Activated naive CD4-positive, alpha-beta T cell treated with anti-CD3 and anti-CD28 coated beads, Interleukin-2, amount 50 U/mL, for 24 hours (primary cell): ENCODE data around the gene DPP10.

Experiments used
- H3K27ac Mint-ChIP-seq: one replicate; pipeline ENCODE4 v1.8.0; 2021; ENCODE audit warnings: mild to moderate bottlenecking, mixed read lengths
- H3K27me3 Mint-ChIP-seq: one replicate; pipeline ENCODE4 v1.8.0; 2021; ENCODE audit warnings: mixed read lengths
- H3K36me3 Mint-ChIP-seq: one replicate; pipeline ENCODE4 v1.8.0; 2021; ENCODE audit warnings: mixed read lengths
- H3K4me1 Mint-ChIP-seq: one replicate; pipeline ENCODE4 v1.8.0; 2021; ENCODE audit warnings: mixed read lengths
- H3K4me3 Mint-ChIP-seq: one replicate; pipeline ENCODE4 v1.8.0; 2021; ENCODE audit warnings: mild to moderate bottlenecking, mixed read lengths
- H3K9me3 Mint-ChIP-seq: one replicate; pipeline ENCODE4 v1.8.0; 2021; ENCODE audit warnings: mixed read lengths

Gene DPP10

DNA sequence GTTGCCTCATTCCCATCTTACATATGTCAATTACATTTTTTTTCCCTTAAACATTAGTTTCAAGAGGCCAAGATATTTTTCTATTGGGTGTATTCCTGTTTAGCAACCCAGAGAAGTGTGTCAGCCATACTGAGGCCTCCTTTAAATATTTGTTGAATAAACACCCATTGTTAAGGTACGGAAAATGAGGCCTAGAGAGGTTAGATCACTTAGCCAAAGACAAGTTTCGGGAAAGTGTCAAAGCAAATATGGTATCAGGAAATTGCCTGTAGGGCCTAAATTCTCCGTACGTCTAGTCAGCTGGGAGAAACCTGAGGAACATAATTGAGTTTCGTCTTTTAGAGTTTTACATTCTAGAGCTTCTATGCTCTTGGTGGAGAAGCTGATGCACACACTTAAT is 1138.3 kb downstream of the DPP10 start:
- Mint-ChIP-seq H3K36me3 (no peaks in the 10 kb centered on the region), H3K27me3 (no peaks in the 10 kb centered on the region), H3K4me3 (no peak overlapping the region), H3K4me1 (no peaks in the 10 kb centered on the region), H3K9me3 (peaks cover 6% of the 10 kb centered on the region), H3K27ac (no peak overlapping the region)

DNA sequence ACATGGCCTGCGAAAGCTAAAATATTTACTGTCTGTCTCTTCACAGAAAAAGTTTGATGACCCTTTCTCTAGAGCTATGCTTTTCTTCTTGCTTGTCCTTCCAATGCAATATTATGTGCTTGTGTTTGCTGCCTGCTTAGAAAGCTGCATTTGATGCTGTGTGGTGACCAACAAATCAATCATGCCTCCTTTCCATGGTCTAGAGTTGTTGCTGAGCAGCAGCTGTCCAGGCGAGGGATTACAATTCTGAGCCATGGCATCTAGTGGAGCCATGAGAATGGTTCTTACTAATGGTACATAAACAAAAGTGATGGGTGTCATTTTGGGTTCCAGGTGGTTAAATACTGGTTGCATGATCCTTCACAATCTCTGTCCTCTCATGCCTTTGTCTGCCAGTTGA is 1142.1 kb downstream of the DPP10 start:
- Mint-ChIP-seq H3K36me3 (no peaks in the 10 kb centered on the region), H3K4me1 (no peaks in the 10 kb centered on the region), H3K9me3 (peaks cover 6% of the 10 kb centered on the region), H3K27ac (no peak overlapping the region), H3K27me3 (no peaks in the 10 kb centered on the region), H3K4me3 (no peak overlapping the region)

DNA sequence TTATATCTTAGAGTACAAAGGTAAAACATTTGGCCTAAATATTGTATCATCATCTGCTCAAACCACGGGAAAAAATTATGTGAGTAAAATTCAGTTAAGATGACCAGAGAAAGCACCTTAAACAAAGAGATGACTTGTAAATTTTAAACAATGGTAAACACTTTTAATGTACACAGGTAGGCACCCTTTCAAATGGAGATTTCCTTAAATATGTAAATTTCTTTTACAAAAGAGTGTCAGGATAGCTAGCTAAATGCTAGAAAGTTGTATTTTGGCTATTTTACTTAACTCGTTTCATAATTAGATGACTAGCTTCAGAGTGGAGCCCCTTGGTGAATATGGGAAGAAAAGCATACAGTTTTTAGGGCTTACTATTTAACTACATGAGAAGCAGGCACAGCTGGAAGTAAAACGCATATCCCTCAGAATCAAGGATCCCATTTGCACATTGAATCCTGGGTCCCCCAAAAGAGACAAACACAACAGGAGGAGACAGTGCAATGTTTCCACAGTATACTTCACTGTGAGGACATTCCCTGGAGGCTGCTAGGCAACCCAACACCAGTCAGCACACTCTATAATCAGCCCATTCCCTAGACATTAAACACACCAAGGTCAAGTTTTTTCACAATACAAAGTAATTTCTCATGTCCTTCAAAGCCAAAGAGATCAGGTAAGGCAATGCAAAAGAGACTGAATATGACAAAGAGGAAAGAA is 1154.4 kb downstream of the DPP10 start:
- Mint-ChIP-seq H3K36me3 (no peaks in the 10 kb centered on the region), H3K27ac (no peak overlapping the region), H3K4me3 (no peak overlapping the region)

DNA sequence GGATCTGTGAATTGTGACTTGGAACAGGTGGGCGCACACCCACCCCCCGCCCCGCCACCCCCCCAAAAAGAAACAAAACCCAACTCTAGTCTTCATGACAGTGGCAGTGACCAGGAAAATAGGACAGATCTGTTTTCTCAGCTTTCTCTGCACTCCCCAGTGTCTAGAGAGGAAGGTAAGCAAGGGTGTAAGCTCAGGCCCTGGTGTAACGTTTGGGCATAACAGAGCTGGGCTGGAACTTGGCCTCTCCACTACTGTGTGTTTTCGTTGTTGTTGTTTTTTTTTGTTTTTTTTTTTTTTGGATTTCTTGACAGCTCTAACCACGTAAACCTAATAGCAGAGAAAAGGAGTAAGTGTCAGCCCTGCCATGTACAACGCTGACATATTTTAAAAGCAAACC is 1160.8 kb downstream of the DPP10 start:
- Mint-ChIP-seq H3K36me3 (no peaks in the 10 kb centered on the region), H3K4me1 (no peaks in the 10 kb centered on the region)

More for the DNA sequence above, 1154.4 kb downstream of the DPP10 start:
- Mint-ChIP-seq H3K4me1 (no peaks in the 10 kb centered on the region), H3K27me3 (no peaks in the 10 kb centered on the region), H3K9me3 (peaks cover 4% of the 10 kb centered on the region)

DNA sequence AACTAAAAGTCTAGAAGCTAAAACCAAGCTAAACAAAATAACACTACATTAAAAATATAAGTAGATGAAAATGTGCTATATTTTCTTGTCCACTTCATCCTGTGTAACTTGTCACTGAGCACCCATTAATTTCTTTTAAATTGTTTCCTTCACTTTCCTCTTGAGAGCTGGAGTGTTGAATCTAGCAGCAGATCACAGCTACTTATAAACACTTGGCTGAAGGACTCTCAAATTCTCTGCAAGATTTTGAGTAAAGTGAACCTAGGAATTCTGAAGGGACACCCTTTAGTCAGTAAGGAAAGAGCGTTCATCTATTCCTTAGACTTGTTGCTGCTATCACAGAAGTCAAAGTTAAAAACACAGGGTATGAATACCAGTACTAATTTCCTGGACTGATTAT is 1163.9 kb downstream of the DPP10 start:
- H3K9me3 Mint-ChIP-seq: peaks cover 11% of the 10 kb centered on the region
- H3K4me3 Mint-ChIP-seq: no peak overlapping the region
- no peaks in the 10 kb centered on the region for H3K4me1 Mint-ChIP-seq
- H3K36me3 Mint-ChIP-seq: no peaks in the 10 kb centered on the region
- no peak overlapping the region for H3K27ac Mint-ChIP-seq
- H3K27me3 Mint-ChIP-seq: no peaks in the 10 kb centered on the region

More for the DNA sequence above, 1160.8 kb downstream of the DPP10 start:
- Mint-ChIP-seq H3K27ac (no peak overlapping the region), H3K4me3 (no peak overlapping the region), H3K9me3 (peaks cover under 1% of the 10 kb centered on the region), H3K27me3 (no peaks in the 10 kb centered on the region)

DNA sequence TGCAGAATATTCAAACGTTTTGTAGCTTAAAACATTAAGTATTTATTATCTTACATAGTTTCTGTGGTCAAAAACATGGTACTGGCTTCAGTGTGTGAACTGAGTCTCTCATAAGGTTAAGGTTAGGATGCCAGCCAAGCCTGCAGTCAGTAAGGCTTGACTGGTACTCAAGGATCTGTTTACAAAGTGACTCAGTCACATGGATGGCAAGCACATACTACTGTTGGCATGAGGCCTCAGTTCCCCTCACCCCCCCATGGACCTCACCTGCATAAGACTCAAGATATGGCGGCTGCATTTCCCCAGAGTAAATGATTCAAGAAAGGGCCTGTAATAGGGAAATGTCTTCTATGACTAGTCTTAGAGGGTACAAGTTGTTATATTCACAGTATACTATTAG is 1167.5 kb downstream of the DPP10 start:
- no peaks in the 10 kb centered on the region for H3K4me1 Mint-ChIP-seq
- no peak overlapping the region for H3K4me3 Mint-ChIP-seq
- H3K27ac Mint-ChIP-seq: no peak overlapping the region
- no peaks in the 10 kb centered on the region for H3K36me3 Mint-ChIP-seq
- no peaks in the 10 kb centered on the region for H3K27me3 Mint-ChIP-seq
- peaks cover 16% of the 10 kb centered on the region for H3K9me3 Mint-ChIP-seq

DNA sequence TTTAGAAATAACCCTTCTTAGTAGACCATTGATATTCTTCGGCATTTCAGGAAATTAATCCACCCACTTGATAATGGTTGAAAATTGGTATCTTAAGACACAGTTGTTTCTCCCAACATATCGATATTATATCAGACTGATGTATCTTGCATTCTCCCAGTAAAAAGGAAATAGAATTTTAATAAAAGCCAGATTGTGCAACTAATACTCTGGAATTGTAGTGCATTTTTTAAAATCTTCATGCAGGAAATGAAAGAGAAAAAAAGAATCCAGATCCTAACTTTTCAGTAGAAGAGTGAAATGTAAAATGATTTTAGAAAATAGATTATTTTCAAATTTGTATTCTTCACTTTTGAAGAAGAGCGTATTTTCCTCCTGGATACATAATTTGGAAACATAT is 1168.4 kb downstream of the DPP10 start:
- Mint-ChIP-seq H3K4me1 (no peaks in the 10 kb centered on the region), H3K4me3 (no peak overlapping the region), H3K27ac (no peak overlapping the region), H3K36me3 (no peaks in the 10 kb centered on the region), H3K27me3 (no peaks in the 10 kb centered on the region), H3K9me3 (peaks cover 16% of the 10 kb centered on the region)

DNA sequence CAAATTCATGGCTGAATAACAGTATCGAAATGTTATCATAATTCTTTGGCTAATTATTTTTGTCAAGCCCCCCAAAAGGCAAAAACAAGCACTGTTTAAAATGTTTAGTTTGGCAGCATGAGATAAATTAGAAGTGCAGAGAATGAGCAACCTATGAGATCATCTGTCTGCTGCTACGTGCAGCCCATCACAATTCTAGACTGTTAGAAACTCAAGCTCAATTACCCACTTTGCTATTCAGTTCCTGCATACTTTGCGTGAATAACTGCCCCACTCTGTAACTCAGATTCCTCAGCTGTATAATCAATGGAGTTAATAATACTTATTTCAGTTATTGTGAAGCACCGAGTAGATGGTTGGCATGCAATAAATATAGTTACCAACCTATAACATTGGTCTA is 1181.9 kb downstream of the DPP10 start:
- no peak overlapping the region for H3K27ac Mint-ChIP-seq
- H3K4me3 Mint-ChIP-seq: no peak overlapping the region
- no peaks in the 10 kb centered on the region for H3K36me3 Mint-ChIP-seq
- no peaks in the 10 kb centered on the region for H3K27me3 Mint-ChIP-seq
- no peaks in the 10 kb centered on the region for H3K4me1 Mint-ChIP-seq
- no peaks in the 10 kb centered on the region for H3K9me3 Mint-ChIP-seq

DNA sequence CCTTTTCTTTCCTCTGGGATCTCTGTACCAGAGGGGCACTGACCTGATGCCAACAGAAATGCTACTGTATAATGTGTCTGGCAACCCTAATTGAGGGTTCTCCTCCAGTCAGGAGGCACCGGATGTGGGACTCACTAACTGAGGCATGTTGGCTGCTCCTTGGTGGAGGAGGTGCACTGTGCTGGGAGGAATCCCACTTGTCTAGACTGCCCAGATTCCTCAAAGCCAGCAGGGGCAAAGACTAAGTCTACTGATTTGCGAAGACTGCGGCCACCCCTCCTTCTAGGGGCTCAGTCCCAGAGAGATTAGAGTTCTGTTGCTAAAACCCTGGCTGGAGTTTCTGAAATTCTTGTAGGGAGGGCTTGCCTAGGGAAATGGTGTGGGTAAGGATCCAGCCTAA is 1192.1 kb downstream of the DPP10 start:
- Mint-ChIP-seq H3K9me3 (peaks cover 13% of the 10 kb centered on the region), H3K36me3 (no peaks in the 10 kb centered on the region), H3K4me1 (no peaks in the 10 kb centered on the region), H3K27me3 (no peaks in the 10 kb centered on the region), H3K27ac (no peak overlapping the region), H3K4me3 (no peak overlapping the region)

DNA sequence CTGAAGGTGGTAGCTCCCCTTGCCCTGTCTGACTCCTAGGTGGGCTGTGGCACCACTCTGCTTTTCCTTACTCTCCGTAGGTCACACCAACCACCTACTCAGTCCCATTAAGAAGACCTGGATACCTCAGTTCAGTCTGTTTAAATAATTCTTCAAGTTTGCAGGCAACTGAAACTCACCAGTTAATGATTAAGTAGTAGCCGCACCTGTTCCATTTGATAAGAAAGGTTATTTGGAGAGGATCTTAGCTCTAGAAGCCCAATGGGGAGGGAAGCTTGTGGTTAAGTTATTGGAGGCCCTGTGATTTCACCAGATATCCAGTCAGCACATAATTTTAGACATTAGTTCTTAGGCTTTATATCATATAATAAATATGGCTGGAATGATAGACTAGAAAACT is 1193.0 kb downstream of the DPP10 start:
- no peaks in the 10 kb centered on the region for H3K4me1 Mint-ChIP-seq
- H3K9me3 Mint-ChIP-seq: peaks cover 13% of the 10 kb centered on the region
- no peaks in the 10 kb centered on the region for H3K36me3 Mint-ChIP-seq
- H3K27me3 Mint-ChIP-seq: no peaks in the 10 kb centered on the region
- no peak overlapping the region for H3K27ac Mint-ChIP-seq
- no peak overlapping the region for H3K4me3 Mint-ChIP-seq

DNA sequence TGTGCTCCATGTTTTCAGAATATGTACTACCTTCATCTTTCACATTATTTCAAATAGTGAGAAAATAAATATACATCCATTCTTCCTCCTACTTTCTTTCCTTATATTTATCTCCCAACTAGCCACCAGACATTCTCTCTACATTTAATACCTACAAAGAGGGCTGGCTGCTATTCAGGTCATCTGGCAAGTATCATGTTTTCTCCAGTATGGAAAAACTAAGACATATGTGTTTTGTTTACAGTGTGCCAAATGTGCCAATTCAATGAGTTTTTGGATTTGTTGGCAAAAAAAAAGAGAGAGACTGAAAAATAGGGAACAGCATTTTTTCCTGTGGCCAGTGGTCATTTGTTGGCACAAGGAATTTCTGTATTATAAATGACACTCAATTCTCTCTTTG is 1207.3 kb downstream of the DPP10 start:
- Mint-ChIP-seq H3K27me3 (no peaks in the 10 kb centered on the region), H3K9me3 (peaks cover 23% of the 10 kb centered on the region), H3K4me3 (no peak overlapping the region), H3K4me1 (no peaks in the 10 kb centered on the region), H3K36me3 (no peaks in the 10 kb centered on the region), H3K27ac (no peak overlapping the region)

DNA sequence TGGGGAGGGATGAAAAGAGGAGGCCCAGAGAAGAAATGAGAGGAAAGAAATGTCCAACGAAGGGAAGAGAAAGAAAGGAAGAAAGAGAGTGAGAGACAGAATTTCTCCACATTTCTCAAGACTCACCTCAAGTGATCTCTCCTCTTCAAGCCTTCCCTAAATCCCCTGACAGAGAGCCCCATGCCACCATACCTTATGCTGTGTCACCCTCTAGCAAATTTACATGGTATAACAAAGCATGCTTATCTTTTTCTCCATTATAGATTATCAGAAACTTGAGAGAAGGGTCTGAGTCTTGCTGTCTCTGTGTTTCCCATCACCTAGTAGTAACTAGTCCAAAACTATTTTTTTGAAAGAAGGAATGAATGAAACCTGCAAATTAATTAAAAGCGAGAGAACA is 1208.4 kb downstream of the DPP10 start:
- Mint-ChIP-seq H3K4me3 (no peak overlapping the region), H3K4me1 (no peaks in the 10 kb centered on the region), H3K9me3 (peaks cover 19% of the 10 kb centered on the region), H3K27ac (no peak overlapping the region), H3K36me3 (no peaks in the 10 kb centered on the region), H3K27me3 (no peaks in the 10 kb centered on the region)

DNA sequence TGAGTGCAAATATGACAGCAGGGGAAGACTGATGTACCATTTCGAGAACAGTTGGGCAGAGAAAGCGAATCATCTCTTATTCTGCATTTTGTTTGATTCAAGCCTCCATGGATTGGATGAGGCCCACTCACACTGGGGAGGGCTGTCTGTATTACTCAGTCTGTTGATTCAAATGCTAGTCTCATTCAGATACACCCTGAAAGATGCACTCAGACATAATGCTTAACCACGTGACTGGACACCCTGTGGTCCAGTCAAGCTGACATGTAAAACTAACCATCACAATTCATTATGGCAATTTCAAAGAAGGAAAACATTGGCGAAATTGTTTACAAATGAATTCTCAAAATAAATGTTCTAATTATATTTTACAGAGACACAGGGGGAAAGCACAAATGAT is 1210.2 kb downstream of the DPP10 start:
- Mint-ChIP-seq H3K36me3 (no peaks in the 10 kb centered on the region), H3K27me3 (no peaks in the 10 kb centered on the region), H3K27ac (no peak overlapping the region), H3K4me1 (no peaks in the 10 kb centered on the region), H3K4me3 (no peak overlapping the region), H3K9me3 (peaks cover 9% of the 10 kb centered on the region)

DNA sequence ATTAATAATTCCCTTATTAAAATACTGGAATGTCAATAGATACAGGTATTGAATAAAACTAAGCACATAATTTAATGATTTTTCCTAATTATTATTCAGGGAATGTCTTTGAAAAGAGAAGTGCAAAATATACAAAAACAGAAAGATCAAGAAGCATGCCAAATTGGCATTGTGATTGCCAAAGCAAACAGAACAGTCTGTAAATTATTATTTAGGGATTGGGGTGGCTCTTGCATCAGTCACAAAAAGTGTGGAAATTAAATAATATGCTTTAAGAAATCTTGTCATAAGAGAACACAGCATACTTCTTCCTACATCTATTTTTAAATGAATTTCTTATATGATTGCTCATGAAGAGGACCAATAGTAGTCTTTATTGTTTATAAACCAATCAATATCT is 1211.9 kb downstream of the DPP10 start:
- Mint-ChIP-seq H3K4me1 (no peaks in the 10 kb centered on the region), H3K4me3 (no peak overlapping the region), H3K27ac (no peak overlapping the region), H3K36me3 (no peaks in the 10 kb centered on the region), H3K9me3 (peaks cover 9% of the 10 kb centered on the region), H3K27me3 (no peaks in the 10 kb centered on the region)

DNA sequence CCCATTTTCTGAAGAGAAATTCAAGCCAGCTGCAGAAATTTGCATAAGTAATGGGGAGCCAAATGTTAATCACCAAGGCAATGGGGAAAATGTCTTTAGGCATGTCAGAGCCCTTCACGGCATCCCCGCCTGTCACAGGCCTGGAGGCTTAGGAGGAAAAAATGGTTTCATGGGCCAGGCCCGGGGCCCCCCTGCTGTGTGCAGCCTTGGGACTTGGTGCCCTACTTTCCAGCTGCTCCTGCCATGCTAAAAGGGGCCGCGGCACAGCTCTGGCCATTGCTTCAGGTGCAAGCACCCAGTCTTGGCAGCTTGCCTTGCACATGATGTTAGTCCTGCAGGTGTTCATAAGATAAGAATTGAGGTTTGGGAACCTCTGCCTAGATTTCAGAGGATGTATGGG is 1235.7 kb downstream of the DPP10 start:
- H3K36me3 Mint-ChIP-seq: no peaks in the 10 kb centered on the region
- no peaks in the 10 kb centered on the region for H3K27me3 Mint-ChIP-seq
- H3K4me1 Mint-ChIP-seq: no peaks in the 10 kb centered on the region
- peaks cover 29% of the 10 kb centered on the region for H3K9me3 Mint-ChIP-seq
- no peak overlapping the region for H3K4me3 Mint-ChIP-seq
- no peak overlapping the region for H3K27ac Mint-ChIP-seq

DNA sequence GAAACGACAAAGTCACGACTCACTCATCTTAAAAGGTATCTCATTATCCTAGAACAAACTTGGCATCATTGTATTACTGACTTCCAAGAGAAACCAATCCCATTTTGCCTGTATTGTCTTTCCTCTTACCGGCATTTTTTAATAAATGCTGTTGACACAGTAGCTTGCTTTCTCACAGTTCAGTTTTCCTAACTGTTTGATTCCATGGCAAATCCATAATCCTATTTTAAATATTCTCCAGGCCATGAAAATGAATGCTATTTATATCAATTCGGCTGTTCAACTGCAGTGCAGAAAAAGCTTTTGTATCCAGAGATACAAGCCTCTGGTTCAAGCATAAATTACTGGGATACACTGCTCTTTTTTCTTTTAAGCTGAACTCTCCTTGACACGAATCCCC is 1241.9 kb downstream of the DPP10 start:
- H3K4me3 Mint-ChIP-seq: no peak overlapping the region
- H3K36me3 Mint-ChIP-seq: no peaks in the 10 kb centered on the region
- H3K27ac Mint-ChIP-seq: no peak overlapping the region
- no peaks in the 10 kb centered on the region for H3K27me3 Mint-ChIP-seq
- H3K4me1 Mint-ChIP-seq: no peaks in the 10 kb centered on the region
- peaks cover 10% of the 10 kb centered on the region for H3K9me3 Mint-ChIP-seq

DNA sequence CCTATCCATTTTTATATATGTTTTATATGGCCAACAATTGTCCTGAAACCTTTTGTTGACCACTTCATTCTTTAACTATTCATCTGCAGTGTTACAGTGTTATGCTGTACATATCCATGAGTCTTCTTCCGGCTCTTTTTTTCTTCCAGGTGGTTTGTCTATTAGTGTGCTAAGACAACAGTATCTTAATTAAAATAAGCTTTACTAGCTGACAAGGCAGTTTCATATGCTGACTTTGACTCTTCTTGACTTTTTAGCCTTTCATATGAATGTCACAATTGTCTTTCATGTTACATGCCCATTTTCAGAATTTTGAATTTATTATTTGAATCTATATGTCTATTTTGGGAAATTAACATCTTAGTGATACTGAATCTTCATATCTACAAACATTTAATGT is 1249.0 kb downstream of the DPP10 start:
- no peaks in the 10 kb centered on the region for H3K27me3 Mint-ChIP-seq
- peaks cover 22% of the 10 kb centered on the region for H3K9me3 Mint-ChIP-seq
- no peaks in the 10 kb centered on the region for H3K36me3 Mint-ChIP-seq
- no peak overlapping the region for H3K4me3 Mint-ChIP-seq
- no peaks in the 10 kb centered on the region for H3K4me1 Mint-ChIP-seq
- no peak overlapping the region for H3K27ac Mint-ChIP-seq
